ENCODE measurements around the gene TRIP6. TPM values are rescaled to one million over a fixed set of nuclear protein-coding genes. Genes with fewer than 3 reads are reported as not detected.
A peak's percentile ranks its signal among the peaks of the same experiment; 100 is the strongest.

Gene TRIP6
- total RNA-seq (2014; rRNA removed; shearing (Covaris generic); ENCODE audit: low replicate concordance): 147 and 173 TPM in 2 replicates

GRCh38 chr7:100867040-100867775 lies at the start of gene TRIP6:
TSS of gene TRIP6 (plus strand) at chr7:100867387. CDS start at chr7:100867498, 111 bp downstream.
- Histone ChIP-seq H3K9me3 (no peaks in the 10 kb centered on the region), H3K4me3 (peak within 1 kb of the TSS; percentile 75), H3K27me3 (no peaks in the 10 kb centered on the region), H3K36me3 (peaks cover 13% of the 10 kb centered on the region)
- peak; percentile 96 for DNase-seq

- no peak for DNase-seq
- Histone ChIP-seq H3K36me3 (peaks cover 46% of the 10 kb centered on the region), H3K4me3 (no peak overlapping the region), H3K27me3 (no peaks in the 10 kb centered on the region), H3K9me3 (no peaks in the 10 kb centered on the region)
Observed at GRCh38 chr7:100818366-100818765, 48.8 kb upstream of the TRIP6 start.

- H3K9me3 ChIP-seq: no peaks in the 10 kb centered on the region
- no peak overlapping the region for H3K4me3 ChIP-seq
- H3K36me3 ChIP-seq: peaks cover 42% of the 10 kb centered on the region
- DNase-seq: no peak
- no peaks in the 10 kb centered on the region for H3K27me3 ChIP-seq
Observed at GRCh38 chr7:100818825-100819224, 48.4 kb upstream of the TRIP6 start.

- no peak for DNase-seq
- Histone ChIP-seq H3K36me3 (peaks cover 34% of the 10 kb centered on the region), H3K9me3 (no peaks in the 10 kb centered on the region)
Observed at GRCh38 chr7:100819586-100819985, 47.6 kb upstream of the TRIP6 start.

GRCh38 chr7:100822236-100823139 lies 44.7 kb upstream of the TRIP6 start:
- DNase-seq: no peak
- H3K36me3 ChIP-seq: peaks cover 20% of the 10 kb centered on the region
- H3K27me3 ChIP-seq: no peaks in the 10 kb centered on the region
- H3K9me3 ChIP-seq: no peaks in the 10 kb centered on the region
- H3K4me3 ChIP-seq: no peak overlapping the region

More at GRCh38 chr7:100819586-100819985, 47.6 kb upstream of the TRIP6 start:
- no peak overlapping the region for H3K4me3 ChIP-seq
- no peaks in the 10 kb centered on the region for H3K27me3 ChIP-seq

GRCh38 chr7:100823140-100823525 lies 44.1 kb upstream of the TRIP6 start:
- DNase-seq: no peak
- Histone ChIP-seq H3K27me3 (no peaks in the 10 kb centered on the region), H3K4me3 (no peak overlapping the region), H3K9me3 (no peaks in the 10 kb centered on the region), H3K36me3 (peaks cover 20% of the 10 kb centered on the region)

- H3K27me3 ChIP-seq: no peaks in the 10 kb centered on the region
- no peak overlapping the region for H3K4me3 ChIP-seq
- DNase-seq: no peak
- H3K36me3 ChIP-seq: peaks cover 17% of the 10 kb centered on the region
- H3K9me3 ChIP-seq: no peaks in the 10 kb centered on the region
Observed at GRCh38 chr7:100823534-100823933, 43.7 kb upstream of the TRIP6 start.

GRCh38 chr7:100824499-100825214 lies 42.5 kb upstream of the TRIP6 start:
- no peak overlapping the region for H3K4me3 ChIP-seq
- DNase-seq: no peak
- H3K36me3 ChIP-seq: peaks cover 12% of the 10 kb centered on the region

GRCh38 chr7:100825215-100825671 lies 41.9 kb upstream of the TRIP6 start:
- DNase-seq: no peak
- Histone ChIP-seq H3K9me3 (no peaks in the 10 kb centered on the region), H3K27me3 (no peaks in the 10 kb centered on the region), H3K36me3 (peaks cover 6% of the 10 kb centered on the region), H3K4me3 (peak overlapping the region; percentile 67)

More at GRCh38 chr7:100824499-100825214, 42.5 kb upstream of the TRIP6 start:
- Histone ChIP-seq H3K27me3 (no peaks in the 10 kb centered on the region), H3K9me3 (no peaks in the 10 kb centered on the region)

- H3K27me3 ChIP-seq: no peaks in the 10 kb centered on the region
- H3K36me3 ChIP-seq: peaks cover 6% of the 10 kb centered on the region
- peak overlapping the region; percentile 67 for H3K4me3 ChIP-seq
- no peak for DNase-seq
- H3K9me3 ChIP-seq: no peaks in the 10 kb centered on the region
Observed at GRCh38 chr7:100825751-100826513, 41.3 kb upstream of the TRIP6 start.

- Histone ChIP-seq H3K9me3 (no peaks in the 10 kb centered on the region), H3K36me3 (peaks cover 6% of the 10 kb centered on the region), H3K27me3 (no peaks in the 10 kb centered on the region), H3K4me3 (peak overlapping the region; percentile 67)
- no peak for DNase-seq
Observed at GRCh38 chr7:100826514-100827329, 40.5 kb upstream of the TRIP6 start.

- Histone ChIP-seq H3K36me3 (peaks cover 6% of the 10 kb centered on the region), H3K9me3 (no peaks in the 10 kb centered on the region), H3K4me3 (peak within 1 kb of the TSS; percentile 67), H3K27me3 (no peaks in the 10 kb centered on the region)
- DNase-seq: peak; percentile 86
Observed at GRCh38 chr7:100827330-100828226, 39.6 kb upstream of the TRIP6 start, which contains the start of gene EPHB4. TSS of gene EPHB4 (minus strand) at chr7:100827523. CDS start at chr7:100827030, 493 bp downstream.

- DNase-seq: no peak
- Histone ChIP-seq H3K36me3 (no peaks in the 10 kb centered on the region; the same call in 1 of the 2 replicates), H3K27me3 (no peaks in the 10 kb centered on the region), H3K4me3 (no peak overlapping the region), H3K9me3 (no peaks in the 10 kb centered on the region)
Observed at GRCh38 chr7:100829150-100829716, 38.0 kb upstream of the TRIP6 start.

GRCh38 chr7:100830396-100830795 lies 36.8 kb upstream of the TRIP6 start:
- Histone ChIP-seq H3K9me3 (no peaks in the 10 kb centered on the region), H3K4me3 (no peak overlapping the region), H3K27me3 (no peaks in the 10 kb centered on the region), H3K36me3 (no peaks in the 10 kb centered on the region; the same call in 1 of the 2 replicates)
- DNase-seq: no peak
